Endothelial cell (in vitro differentiated cells): ENCODE data around the gene FOXN1. TPM values are rescaled to one million over a fixed set of nuclear protein-coding genes. Genes with fewer than 3 reads are reported as not detected.

Experiments
- DNase-seq: peaks from one replicate; pipeline ENCODE4 v3.0.0; 2021; ENCODE audit warnings: low spot score
- H3K27ac Mint-ChIP-seq: one replicate; pipeline ENCODE4 v1.8.0; 2021; ENCODE audit warnings: mixed read lengths, inconsistent platforms; ENCODE audit not compliant: unreplicated experiment
- H3K27me3 Mint-ChIP-seq: one replicate; pipeline ENCODE4 v1.8.0; 2021; ENCODE audit warnings: mild to moderate bottlenecking, moderate library complexity, mixed read lengths, inconsistent platforms; ENCODE audit not compliant: unreplicated experiment
- H3K36me3 Mint-ChIP-seq: one replicate; pipeline ENCODE4 v1.8.0; 2021; ENCODE audit warnings: mild to moderate bottlenecking, low read depth, mixed read lengths, inconsistent platforms; ENCODE audit not compliant: unreplicated experiment
- H3K4me1 Mint-ChIP-seq: one replicate; pipeline ENCODE4 v1.8.0; 2021; ENCODE audit warnings: mild to moderate bottlenecking, mixed read lengths, inconsistent platforms; ENCODE audit not compliant: unreplicated experiment
- H3K4me3 Mint-ChIP-seq: one replicate; pipeline ENCODE4 v1.8.0; 2021; ENCODE audit warnings: mild to moderate bottlenecking, mixed read lengths, inconsistent platforms; ENCODE audit not compliant: unreplicated experiment
- H3K9me3 Mint-ChIP-seq: one replicate; pipeline ENCODE4 v1.8.0; 2021; ENCODE audit warnings: mixed read lengths, inconsistent platforms; ENCODE audit not compliant: unreplicated experiment
- total RNA-seq: library from RNA; stranded (reverse); fragmentation: NEBNext Ultra II Directional; extraction: Animal tissue kit (Norgen Biotek cat#: 25700); gene quantifications from one replicate; pipeline ENCODE4 v1.2.1, GENCODE V29; 2021; ENCODE audit not compliant: unreplicated experiment
- TF ChIP-seq, protein P1 (sequence below): fragments of 200-600 bp; sonication (generic); IDR thresholded peaks from one replicate; pipeline ENCODE4 v1.5.0; 2021; ENCODE audit warnings: antibody characterized with exemption; ENCODE audit not compliant: unreplicated experiment

The FOXN1 gene
- total RNA-seq, 1 donor from 2014 or later, result not detected

DNA sequence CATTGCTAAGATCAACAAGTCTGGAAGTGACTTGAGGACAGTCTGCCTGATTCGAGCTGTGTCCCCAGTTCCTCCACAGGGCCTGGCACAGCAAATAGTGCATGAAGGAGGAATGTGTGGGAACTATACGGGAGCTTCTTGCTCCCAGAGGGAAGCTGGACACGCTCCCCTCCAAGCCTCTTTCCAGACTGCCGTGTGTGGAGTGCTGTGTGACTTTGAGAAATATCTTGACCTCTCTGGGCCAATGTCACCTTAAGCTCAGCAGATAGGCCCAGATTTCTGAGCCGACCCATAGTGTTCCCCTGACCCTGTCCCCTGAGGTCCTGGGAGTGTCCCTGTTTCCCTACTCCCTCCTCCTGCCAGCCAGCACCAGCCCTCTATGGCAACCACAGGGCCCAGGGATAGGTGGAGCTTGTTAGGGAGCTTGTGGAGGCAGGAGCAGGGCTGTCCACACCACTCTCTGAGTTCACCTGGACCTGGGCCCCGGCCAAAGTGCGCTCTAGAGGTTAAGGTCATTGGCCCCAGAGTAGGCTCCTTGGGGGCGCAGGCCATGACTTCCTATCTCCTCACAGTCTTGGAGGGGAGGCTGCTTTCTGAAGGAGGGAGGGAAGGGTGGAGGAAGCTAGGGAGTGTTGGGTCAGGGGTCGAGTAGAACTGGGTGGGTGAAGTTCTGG, 6.3 kb upstream of the FOXN1 start:
- DNase-seq, result no peak
- Mint-ChIP-seq H3K4me3 (no peak overlapping the region), H3K27ac (no peak overlapping the region), H3K4me1 (peaks cover 6% of the 10 kb centered on the region), H3K36me3 (no peaks in the 10 kb centered on the region), H3K27me3 (peaks cover 4% of the 10 kb centered on the region), H3K9me3 (no peaks in the 10 kb centered on the region)
- TF ChIP-seq, protein P1, sequence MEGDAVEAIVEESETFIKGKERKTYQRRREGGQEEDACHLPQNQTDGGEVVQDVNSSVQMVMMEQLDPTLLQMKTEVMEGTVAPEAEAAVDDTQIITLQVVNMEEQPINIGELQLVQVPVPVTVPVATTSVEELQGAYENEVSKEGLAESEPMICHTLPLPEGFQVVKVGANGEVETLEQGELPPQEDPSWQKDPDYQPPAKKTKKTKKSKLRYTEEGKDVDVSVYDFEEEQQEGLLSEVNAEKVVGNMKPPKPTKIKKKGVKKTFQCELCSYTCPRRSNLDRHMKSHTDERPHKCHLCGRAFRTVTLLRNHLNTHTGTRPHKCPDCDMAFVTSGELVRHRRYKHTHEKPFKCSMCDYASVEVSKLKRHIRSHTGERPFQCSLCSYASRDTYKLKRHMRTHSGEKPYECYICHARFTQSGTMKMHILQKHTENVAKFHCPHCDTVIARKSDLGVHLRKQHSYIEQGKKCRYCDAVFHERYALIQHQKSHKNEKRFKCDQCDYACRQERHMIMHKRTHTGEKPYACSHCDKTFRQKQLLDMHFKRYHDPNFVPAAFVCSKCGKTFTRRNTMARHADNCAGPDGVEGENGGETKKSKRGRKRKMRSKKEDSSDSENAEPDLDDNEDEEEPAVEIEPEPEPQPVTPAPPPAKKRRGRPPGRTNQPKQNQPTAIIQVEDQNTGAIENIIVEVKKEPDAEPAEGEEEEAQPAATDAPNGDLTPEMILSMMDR, result no peak

- H3K4me3 Mint-ChIP-seq, result no peak overlapping the region
- peaks cover 6% of the 10 kb centered on the region for H3K4me1 Mint-ChIP-seq
- H3K36me3 Mint-ChIP-seq, result no peaks in the 10 kb centered on the region
- TF ChIP-seq, protein P1, result no peak
- H3K27me3 Mint-ChIP-seq, result peaks cover 5% of the 10 kb centered on the region
- no peak overlapping the region for H3K27ac Mint-ChIP-seq
- DNase-seq, result no peak
- H3K9me3 Mint-ChIP-seq, result no peaks in the 10 kb centered on the region
Observed at GRCh38 chr17:28500712-28501379, 5.3 kb upstream of the FOXN1 start.

- Mint-ChIP-seq H3K9me3 (no peaks in the 10 kb centered on the region), H3K27ac (no peak overlapping the region), H3K4me1 (peaks cover 6% of the 10 kb centered on the region), H3K27me3 (peaks cover 6% of the 10 kb centered on the region), H3K36me3 (peaks cover 3% of the 10 kb centered on the region), H3K4me3 (no peak overlapping the region)
- no peak for DNase-seq
- TF ChIP-seq, protein P1, result no peak
Observed at GRCh38 chr17:28501421-28502284, 4.5 kb upstream of the FOXN1 start.

DNA sequence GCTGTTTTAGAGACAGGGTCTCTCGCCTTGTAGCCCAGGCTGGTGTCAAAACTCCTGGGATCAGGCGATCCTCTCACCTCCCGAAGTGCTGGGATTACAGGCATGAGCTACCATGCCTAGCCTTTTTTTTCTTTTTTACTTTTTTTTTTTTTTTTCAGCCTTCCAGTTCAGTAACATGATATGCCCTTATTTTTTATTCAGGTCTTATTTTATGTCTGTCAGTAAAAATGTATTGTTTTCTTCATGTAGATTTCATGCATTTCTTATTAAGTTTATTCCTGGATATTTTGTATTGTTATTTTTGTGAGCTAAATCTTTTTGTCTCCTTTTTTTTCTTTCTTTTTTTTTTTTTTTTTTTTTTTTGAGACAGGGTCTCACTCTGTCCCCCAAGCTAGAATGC, 2.7 kb upstream of the FOXN1 start:
- Mint-ChIP-seq H3K27me3 (peaks cover 9% of the 10 kb centered on the region), H3K4me1 (peaks cover 6% of the 10 kb centered on the region), H3K36me3 (peaks cover 3% of the 10 kb centered on the region), H3K27ac (no peak overlapping the region), H3K9me3 (no peaks in the 10 kb centered on the region), H3K4me3 (no peak overlapping the region)
- DNase-seq, result no peak
- TF ChIP-seq, protein P1, result no peak
